GM12878 (cell line): Measurements from ENCODE around the gene SLC26A1. TPM values are rescaled to one million over a fixed set of nuclear protein-coding genes. Genes with fewer than 3 reads are reported as not detected.

ENCODE experiments used
- polyA plus RNA-seq, 11 experiments: library from polyadenylated mRNA; depleted of rRNA in 4 of 11; unstranded in 6 of 11; stranded (reverse) in 5 of 11; fragments of >200 nt; fragmentation: Nextera tagmentation in 4 of 11; fragmentation: Illumina TruSeq in 1 of 11; extraction: Ambion mirVana in 4 of 11; extraction: Trizol in 1 of 11; gene quantifications; 1 replicate in 1 of 11; 2 replicates in 10 of 11; pipeline versions ENCODE4 v1.2.1 to v1.2.3, GENCODE V29; 2011 to 2016; ENCODE audit warnings: inconsistent platforms in 2 of 11, missing spikeins in 2 of 11, low read depth in 1 of 11
- total RNA-seq, 4 experiments: library from RNA; depleted of rRNA in 3 of 4; stranded (reverse); fragments of >200 nt in 3 of 4; fragmentation: Illumina TruSeq in 1 of 4; extraction: Trizol in 1 of 4; gene quantifications; 2 replicates each; pipeline versions ENCODE4 v1.2.1 to v1.2.3, GENCODE V29; 2013 to 2021
- TF ChIP-seq, protein P1 (sequence below): fragments of 450-650 bp; formaldehyde crosslinking; IDR thresholded peaks from 2 replicates; pipeline ENCODE4 v1.5.0; 2022; ENCODE audit warnings: mild to moderate bottlenecking, missing genetic modification characterization
- TF ChIP-seq, protein P2 (sequence below): IDR thresholded peaks from 2 replicates; pipeline ENCODE4 v1.6.1; 2011; ENCODE audit warnings: mild to moderate bottlenecking, low read depth, low read length, moderate library complexity; ENCODE audit not compliant: insufficient replicate concordance
- TF ChIP-seq, protein P3 (sequence below): fragments of 150-350 bp; IDR thresholded peaks from 2 replicates; pipeline ENCODE4 v1.6.1; 2016; ENCODE audit warnings: low read depth, low read length

The SLC26A1 gene
- total and polyA plus RNA-seq, 10 of the 15 experiments (the other 5 are each of a cell fraction or from before 2014, with no cell fraction given): 0.05 to 0.96 (median 0.28) TPM; not detected in 5

DNA sequence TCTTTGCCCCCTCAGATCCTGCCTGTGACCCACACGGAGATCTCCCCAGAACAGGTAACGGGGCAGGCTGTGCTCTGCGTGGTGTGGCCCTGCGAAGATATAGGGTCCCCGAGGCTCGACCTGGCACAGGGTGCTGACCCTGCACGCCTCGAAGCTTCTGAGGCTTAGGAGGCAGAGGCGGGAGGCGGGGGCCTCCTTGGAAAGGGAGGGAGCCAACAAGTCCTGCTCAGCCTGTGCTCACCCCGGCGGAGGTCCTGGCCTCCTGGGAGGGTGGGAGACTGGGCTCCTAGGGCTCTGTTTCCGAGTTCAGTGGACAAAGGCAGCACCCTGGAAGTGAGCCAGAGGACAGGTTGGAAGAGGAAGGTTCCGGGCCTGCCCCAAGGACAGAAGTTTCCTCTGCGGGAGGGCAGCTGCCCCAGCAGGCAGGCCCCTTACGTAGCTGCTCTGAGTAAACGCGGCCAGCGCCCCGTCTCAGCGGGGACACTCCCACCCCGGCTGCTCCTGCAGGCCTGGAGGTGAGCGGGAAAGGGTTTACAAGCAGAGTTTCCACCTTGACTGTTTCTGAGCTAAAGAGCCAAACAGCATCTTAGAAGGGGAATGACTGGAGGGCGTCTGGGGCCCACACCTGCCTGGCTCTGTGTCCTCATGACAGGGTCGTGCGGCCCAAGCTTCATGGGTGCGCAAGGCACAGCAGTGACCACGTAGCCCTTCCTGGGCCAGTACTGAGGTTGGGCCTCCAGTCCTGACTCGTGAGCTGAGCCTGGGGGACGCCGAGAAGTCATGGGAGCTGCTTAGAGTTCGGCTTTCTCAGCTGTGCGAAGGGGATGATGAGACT lies 44.9 kb downstream of the SLC26A1 start (continued):
- TF ChIP-seq, protein P1, sequence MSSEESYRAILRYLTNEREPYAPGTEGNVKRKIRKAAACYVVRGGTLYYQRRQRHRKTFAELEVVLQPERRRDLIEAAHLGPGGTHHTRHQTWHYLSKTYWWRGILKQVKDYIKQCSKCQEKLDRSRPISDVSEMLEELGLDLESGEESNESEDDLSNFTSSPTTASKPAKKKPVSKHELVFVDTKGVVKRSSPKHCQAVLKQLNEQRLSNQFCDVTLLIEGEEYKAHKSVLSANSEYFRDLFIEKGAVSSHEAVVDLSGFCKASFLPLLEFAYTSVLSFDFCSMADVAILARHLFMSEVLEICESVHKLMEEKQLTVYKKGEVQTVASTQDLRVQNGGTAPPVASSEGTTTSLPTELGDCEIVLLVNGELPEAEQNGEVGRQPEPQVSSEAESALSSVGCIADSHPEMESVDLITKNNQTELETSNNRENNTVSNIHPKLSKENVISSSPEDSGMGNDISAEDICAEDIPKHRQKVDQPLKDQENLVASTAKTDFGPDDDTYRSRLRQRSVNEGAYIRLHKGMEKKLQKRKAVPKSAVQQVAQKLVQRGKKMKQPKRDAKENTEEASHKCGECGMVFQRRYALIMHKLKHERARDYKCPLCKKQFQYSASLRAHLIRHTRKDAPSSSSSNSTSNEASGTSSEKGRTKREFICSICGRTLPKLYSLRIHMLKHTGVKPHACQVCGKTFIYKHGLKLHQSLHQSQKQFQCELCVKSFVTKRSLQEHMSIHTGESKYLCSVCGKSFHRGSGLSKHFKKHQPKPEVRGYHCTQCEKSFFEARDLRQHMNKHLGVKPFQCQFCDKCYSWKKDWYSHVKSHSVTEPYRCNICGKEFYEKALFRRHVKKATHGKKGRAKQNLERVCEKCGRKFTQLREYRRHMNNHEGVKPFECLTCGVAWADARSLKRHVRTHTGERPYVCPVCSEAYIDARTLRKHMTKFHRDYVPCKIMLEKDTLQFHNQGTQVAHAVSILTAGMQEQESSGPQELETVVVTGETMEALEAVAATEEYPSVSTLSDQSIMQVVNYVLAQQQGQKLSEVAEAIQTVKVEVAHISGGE (CRISPR knock-in tag): no peak
- TF ChIP-seq, protein P2, sequence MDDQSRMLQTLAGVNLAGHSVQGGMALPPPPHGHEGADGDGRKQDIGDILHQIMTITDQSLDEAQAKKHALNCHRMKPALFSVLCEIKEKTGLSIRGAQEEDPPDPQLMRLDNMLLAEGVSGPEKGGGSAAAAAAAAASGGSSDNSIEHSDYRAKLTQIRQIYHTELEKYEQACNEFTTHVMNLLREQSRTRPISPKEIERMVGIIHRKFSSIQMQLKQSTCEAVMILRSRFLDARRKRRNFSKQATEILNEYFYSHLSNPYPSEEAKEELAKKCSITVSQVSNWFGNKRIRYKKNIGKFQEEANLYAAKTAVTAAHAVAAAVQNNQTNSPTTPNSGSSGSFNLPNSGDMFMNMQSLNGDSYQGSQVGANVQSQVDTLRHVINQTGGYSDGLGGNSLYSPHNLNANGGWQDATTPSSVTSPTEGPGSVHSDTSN: no peak
- TF ChIP-seq, protein P3, sequence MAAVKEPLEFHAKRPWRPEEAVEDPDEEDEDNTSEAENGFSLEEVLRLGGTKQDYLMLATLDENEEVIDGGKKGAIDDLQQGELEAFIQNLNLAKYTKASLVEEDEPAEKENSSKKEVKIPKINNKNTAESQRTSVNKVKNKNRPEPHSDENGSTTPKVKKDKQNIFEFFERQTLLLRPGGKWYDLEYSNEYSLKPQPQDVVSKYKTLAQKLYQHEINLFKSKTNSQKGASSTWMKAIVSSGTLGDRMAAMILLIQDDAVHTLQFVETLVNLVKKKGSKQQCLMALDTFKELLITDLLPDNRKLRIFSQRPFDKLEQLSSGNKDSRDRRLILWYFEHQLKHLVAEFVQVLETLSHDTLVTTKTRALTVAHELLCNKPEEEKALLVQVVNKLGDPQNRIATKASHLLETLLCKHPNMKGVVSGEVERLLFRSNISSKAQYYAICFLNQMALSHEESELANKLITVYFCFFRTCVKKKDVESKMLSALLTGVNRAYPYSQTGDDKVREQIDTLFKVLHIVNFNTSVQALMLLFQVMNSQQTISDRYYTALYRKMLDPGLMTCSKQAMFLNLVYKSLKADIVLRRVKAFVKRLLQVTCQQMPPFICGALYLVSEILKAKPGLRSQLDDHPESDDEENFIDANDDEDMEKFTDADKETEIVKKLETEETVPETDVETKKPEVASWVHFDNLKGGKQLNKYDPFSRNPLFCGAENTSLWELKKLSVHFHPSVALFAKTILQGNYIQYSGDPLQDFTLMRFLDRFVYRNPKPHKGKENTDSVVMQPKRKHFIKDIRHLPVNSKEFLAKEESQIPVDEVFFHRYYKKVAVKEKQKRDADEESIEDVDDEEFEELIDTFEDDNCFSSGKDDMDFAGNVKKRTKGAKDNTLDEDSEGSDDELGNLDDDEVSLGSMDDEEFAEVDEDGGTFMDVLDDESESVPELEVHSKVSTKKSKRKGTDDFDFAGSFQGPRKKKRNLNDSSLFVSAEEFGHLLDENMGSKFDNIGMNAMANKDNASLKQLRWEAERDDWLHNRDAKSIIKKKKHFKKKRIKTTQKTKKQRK: no peak
